SK-N-SH treated with all-trans-retinoic acid at 6 μM for 48 hours (cell line): Measurements from ENCODE around the gene DEGS2.

ENCODE experiments used
- ARNTL ChIP-seq: fragments of 450-650 bp; formaldehyde crosslinking; IDR thresholded peaks from 2 replicates; pipeline ENCODE4 v1.5.0; 2020; ENCODE audit warnings: low read depth, mild to moderate bottlenecking, moderate library complexity, borderline replicate concordance
- CSDC2 ChIP-seq: fragments of 250-450 bp; sonication (Bioruptor Pico); IDR thresholded peaks from 2 replicates; pipeline ENCODE4 v1.5.0; 2020; ENCODE audit warnings: mild to moderate bottlenecking, moderate library complexity
- OSR1 ChIP-seq: fragments of 250-450 bp; sonication (Bioruptor Pico); IDR thresholded peaks from 2 replicates; pipeline ENCODE4 v1.8.0; 2022; ENCODE audit warnings: moderate library complexity, mild to moderate bottlenecking, inconsistent platforms
- TCF4 ChIP-seq: fragments of 250-450 bp; sonication (Bioruptor Pico); IDR thresholded peaks from 2 replicates; pipeline ENCODE4 v1.8.0; 2021; ENCODE audit warnings: mild to moderate bottlenecking, moderate library complexity, borderline replicate concordance
- TOX ChIP-seq: fragments of 250-450 bp; sonication (Bioruptor Pico); IDR thresholded peaks from 2 replicates; pipeline ENCODE4 v1.8.0; 2021; ENCODE audit warnings: mild to moderate bottlenecking, moderate library complexity, borderline replicate concordance
- ZC3H10 ChIP-seq: fragments of 250-450 bp; sonication (Bioruptor Pico); IDR thresholded peaks from 2 replicates; pipeline ENCODE4 v1.5.1; 2021; ENCODE audit warnings: mild to moderate bottlenecking, moderate library complexity
- TF ChIP-seq, protein P1 (sequence below): fragments of 250-450 bp; sonication (Bioruptor Pico); IDR thresholded peaks from 2 replicates; pipeline ENCODE4 v1.8.0; 2020; ENCODE audit warnings: mild to moderate bottlenecking, moderate library complexity, borderline replicate concordance

DNA sequence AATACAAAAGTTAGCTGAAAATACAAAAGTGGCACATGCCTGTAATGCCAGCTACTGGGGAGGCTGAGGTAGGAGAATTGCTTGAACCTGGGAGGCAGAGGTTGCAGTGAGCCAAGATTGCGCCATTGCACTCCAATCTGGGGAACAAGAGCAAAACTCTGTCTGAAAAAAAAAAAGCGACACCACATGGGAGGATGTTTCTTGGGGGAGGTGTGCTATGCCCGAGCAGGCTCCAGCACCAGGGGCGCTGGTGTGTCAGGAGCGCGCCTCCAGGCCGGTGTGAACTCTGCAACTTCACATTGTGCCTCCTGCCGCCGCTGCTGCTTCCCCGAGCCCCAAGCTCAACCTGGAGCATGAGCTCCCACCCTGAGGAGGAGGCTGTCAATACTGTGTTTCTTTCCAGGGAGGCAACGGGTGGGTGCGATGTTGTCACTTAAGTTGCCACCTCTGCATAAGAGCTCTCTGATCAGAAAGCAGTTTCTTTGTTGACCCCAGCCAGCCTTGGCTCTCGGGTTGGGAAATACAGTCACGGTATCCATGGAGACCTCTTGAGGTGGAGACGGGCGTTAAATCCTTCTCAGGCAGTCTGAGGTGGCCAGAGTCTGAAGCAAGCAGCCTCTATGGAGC is 18.9 kb downstream of the DEGS2 start:
- TF ChIP-seq TCF4 (CRISPR knock-in tag) (no peak), ZC3H10 (CRISPR knock-in tag) (no peak), ARNTL (CRISPR knock-in tag) (no peak), TOX (no peak), OSR1 (CRISPR knock-in tag) (no peak), CSDC2 (CRISPR knock-in tag) (no peak)
- TF ChIP-seq, protein P1, sequence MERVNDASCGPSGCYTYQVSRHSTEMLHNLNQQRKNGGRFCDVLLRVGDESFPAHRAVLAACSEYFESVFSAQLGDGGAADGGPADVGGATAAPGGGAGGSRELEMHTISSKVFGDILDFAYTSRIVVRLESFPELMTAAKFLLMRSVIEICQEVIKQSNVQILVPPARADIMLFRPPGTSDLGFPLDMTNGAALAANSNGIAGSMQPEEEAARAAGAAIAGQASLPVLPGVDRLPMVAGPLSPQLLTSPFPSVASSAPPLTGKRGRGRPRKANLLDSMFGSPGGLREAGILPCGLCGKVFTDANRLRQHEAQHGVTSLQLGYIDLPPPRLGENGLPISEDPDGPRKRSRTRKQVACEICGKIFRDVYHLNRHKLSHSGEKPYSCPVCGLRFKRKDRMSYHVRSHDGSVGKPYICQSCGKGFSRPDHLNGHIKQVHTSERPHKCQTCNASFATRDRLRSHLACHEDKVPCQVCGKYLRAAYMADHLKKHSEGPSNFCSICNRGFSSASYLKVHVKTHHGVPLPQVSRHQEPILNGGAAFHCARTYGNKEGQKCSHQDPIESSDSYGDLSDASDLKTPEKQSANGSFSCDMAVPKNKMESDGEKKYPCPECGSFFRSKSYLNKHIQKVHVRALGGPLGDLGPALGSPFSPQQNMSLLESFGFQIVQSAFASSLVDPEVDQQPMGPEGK (CRISPR knock-in tag), result no peak
